Neuronal stem cell (in vitro differentiated cells): ENCODE results near the gene DNASE2B.

ENCODE experiments used
- DNase-seq: peaks from one replicate; pipeline ENCODE4 v3.0.0-alpha.2; 2013; ENCODE audit warnings: low spot score
- H2AFZ ChIP-seq: one replicate; pipeline ENCODE4 v1.6.1; 2013; ENCODE audit warnings: mild to moderate bottlenecking, low read length, inconsistent platforms
- H2AK5ac ChIP-seq: 2 replicates; pipeline ENCODE4 v1.6.1; 2013; ENCODE audit warnings: low read depth, mild to moderate bottlenecking, inconsistent platforms, low read length, moderate library complexity, mixed read lengths
- H2BK120ac ChIP-seq: 2 replicates; pipeline ENCODE4 v1.6.1; 2013; ENCODE audit warnings: low read depth, mild to moderate bottlenecking, inconsistent platforms, low read length, moderate library complexity, mixed read lengths
- H2BK12ac ChIP-seq: one replicate; pipeline ENCODE4 v1.6.1; 2013; ENCODE audit warnings: low read length, inconsistent platforms
- H2BK15ac ChIP-seq: 2 replicates; pipeline ENCODE4 v1.6.1; 2013; ENCODE audit warnings: mild to moderate bottlenecking, low read length, inconsistent platforms, mixed read lengths
- H2BK5ac ChIP-seq: one replicate; pipeline ENCODE4 v1.6.1; 2013; ENCODE audit warnings: inconsistent platforms, mild to moderate bottlenecking, low read length, moderate library complexity
- H3K14ac ChIP-seq: one replicate; pipeline ENCODE4 v1.6.1; 2013; ENCODE audit warnings: low read length, inconsistent platforms
- H3K18ac ChIP-seq: 2 replicates; pipeline ENCODE4 v1.6.1; 2013; ENCODE audit warnings: low read length, inconsistent platforms
- H3K23ac ChIP-seq: 2 replicates; pipeline ENCODE4 v1.6.1; 2013; ENCODE audit warnings: low read depth, mild to moderate bottlenecking, mixed read lengths, low read length, inconsistent platforms; ENCODE audit not compliant: poor library complexity
- H3K27ac ChIP-seq: replicated peaks from 3 replicates; pipeline ENCODE4 v1.5.1; 2013; ENCODE audit warnings: low read length, inconsistent platforms
- H3K27me3 ChIP-seq, 3 experiments: 2 replicates each; pipeline ENCODE4 v1.6.1; 2013; ENCODE audit warnings: low read length in 3 of 3, mild to moderate bottlenecking in 2 of 3, inconsistent platforms in 1 of 3, low read depth in 1 of 3, mixed read lengths in 1 of 3, moderate library complexity in 1 of 3; ENCODE audit not compliant: control insufficient read depth in 3 of 3, insufficient read depth in 3 of 3
- H3K36me3 ChIP-seq, 2 donors: replicated peaks in 1 of 2; 2 replicates each; pipeline ENCODE4 v1.6.1; 2013; ENCODE audit warnings: low read length in 2 of 2; ENCODE audit not compliant: control insufficient read depth in 2 of 2, insufficient read depth in 2 of 2
- H3K4ac ChIP-seq: 2 replicates; pipeline ENCODE4 v1.6.1; 2013; ENCODE audit warnings: inconsistent platforms, mild to moderate bottlenecking, low read length, moderate library complexity
- H3K4me1 ChIP-seq, 2 donors: 1 replicate in 1 of 2; 2 replicates in 1 of 2; pipeline ENCODE4 v1.6.1; 2013; ENCODE audit warnings: low read length in 2 of 2, low read depth in 1 of 2; ENCODE audit not compliant: control insufficient read depth in 2 of 2, insufficient read depth in 1 of 2
- H3K4me2 ChIP-seq: one replicate; pipeline ENCODE4 v1.6.1; 2013; ENCODE audit warnings: mild to moderate bottlenecking, low read length, inconsistent platforms; ENCODE audit not compliant: insufficient read depth, poor library complexity, severe bottlenecking
- H3K4me3 ChIP-seq, 2 donors: 2 replicates each; pipeline ENCODE4 v1.5.1; 2013; ENCODE audit warnings: low read length in 2 of 2, mild to moderate bottlenecking in 2 of 2, inconsistent platforms in 1 of 2, moderate library complexity in 1 of 2
- H3K79me1 ChIP-seq: one replicate; pipeline ENCODE4 v1.6.1; 2013; ENCODE audit warnings: low read depth, mild to moderate bottlenecking, inconsistent platforms, low read length, moderate library complexity
- H3K9ac ChIP-seq: one replicate; pipeline ENCODE4 v1.6.1; 2013; ENCODE audit warnings: mild to moderate bottlenecking, low read depth, low read length, inconsistent platforms; ENCODE audit not compliant: poor library complexity
- H3K9me3 ChIP-seq, 2 donors: replicated peaks in 1 of 2; 2 replicates each; pipeline versions ENCODE3 to v1.6.1; 2013; ENCODE audit warnings: low read length in 2 of 2, mild to moderate bottlenecking in 2 of 2, inconsistent platforms in 1 of 2, low read depth in 1 of 2, mixed read lengths in 1 of 2, moderate library complexity in 1 of 2; ENCODE audit not compliant: control insufficient read depth in 2 of 2, insufficient read depth in 1 of 2
- H4K8ac ChIP-seq: one replicate; pipeline ENCODE4 v1.6.1; 2013; ENCODE audit warnings: low read depth, mild to moderate bottlenecking, inconsistent platforms, low read length, moderate library complexity
- H4K91ac ChIP-seq: one replicate; pipeline ENCODE4 v1.6.1; 2013; ENCODE audit warnings: low read length, low read depth, mild to moderate bottlenecking, inconsistent platforms; ENCODE audit not compliant: poor library complexity
- WGBS, 2 donors: extraction: QIAGEN DNeasy Blood & Tissue Kit; methylation state at CpG; one replicate each; pipeline ENCODE4 v1.1.7; 2013; ENCODE audit warnings: missing lambda C conversion rate in 2 of 2, mixed read lengths in 1 of 2; ENCODE audit not compliant: insufficient read length in 2 of 2, insufficient replicate concordance in 1 of 2; ENCODE audit errors: extremely low coverage in 2 of 2; 5-methylcytosine and 5-hydroxymethylcytosine counted together

The DNASE2B gene

GRCh38 chr1:84358695-84359094 is 39.6 kb upstream of the DNASE2B start:
- Histone ChIP-seq H2BK5ac (no peak overlapping the region), H3K79me1 (no peaks in the 10 kb centered on the region), H3K4me1 (peaks cover 0 to 5% of the 10 kb centered on the region in 2 donors), H3K4me2 (no peak overlapping the region), H3K27ac (no peak overlapping the region), H3K4me3 (no peak overlapping the region), H4K91ac (no peak overlapping the region), H3K9ac (no peak overlapping the region), H3K4ac (no peak overlapping the region), H3K27me3 (no peaks in the 10 kb centered on the region), H4K8ac (no peak overlapping the region), H2BK12ac (no peak overlapping the region), H2AK5ac (no peak overlapping the region), H2AFZ (no peak overlapping the region), H3K36me3 (no peaks in the 10 kb centered on the region), H3K9me3 (no peaks in the 10 kb centered on the region), H2BK120ac (no peak overlapping the region), H2BK15ac (no peak overlapping the region), H3K18ac (no peak overlapping the region), H3K23ac (no peak overlapping the region), H3K14ac (no peak overlapping the region)
- no peak for DNase-seq
- no CpG with 5 or more reads among the region's 4 CpGs for WGBS, 2 donors

DNA sequence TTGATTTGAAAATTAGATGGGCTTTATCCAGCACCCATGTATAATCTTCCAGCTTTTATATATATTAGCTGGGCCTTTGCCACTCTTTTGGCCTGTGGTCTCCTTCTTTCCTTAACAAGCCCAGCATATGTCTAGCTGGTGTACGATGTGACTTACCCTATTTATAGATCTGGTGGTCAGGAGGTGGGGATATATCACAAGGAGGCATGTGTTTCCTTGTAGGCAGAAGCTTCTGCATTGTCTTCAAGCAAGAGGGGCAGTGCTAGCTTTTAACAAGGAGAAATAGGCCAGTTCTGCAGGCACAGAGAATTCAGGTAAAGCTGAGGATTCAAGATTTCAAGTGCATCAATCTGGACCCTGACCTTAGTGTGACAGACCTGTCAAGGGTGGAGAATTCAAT is 38.0 kb upstream of the DNASE2B start:
- no peak overlapping the region for H2BK15ac ChIP-seq
- no peak overlapping the region for H3K23ac ChIP-seq
- H3K4me1 ChIP-seq, result no peaks in the 10 kb centered on the region
- no peaks in the 10 kb centered on the region for H3K9me3 ChIP-seq
- no peak overlapping the region for H3K18ac ChIP-seq
- H3K36me3 ChIP-seq, result no peaks in the 10 kb centered on the region
- no peak overlapping the region for H2BK12ac ChIP-seq
- H3K79me1 ChIP-seq, result no peaks in the 10 kb centered on the region
- H3K9ac ChIP-seq, result no peak overlapping the region
- no peak overlapping the region for H3K4me3 ChIP-seq
- no peak overlapping the region for H3K14ac ChIP-seq
- H2AK5ac ChIP-seq, result no peak overlapping the region
- no peak overlapping the region for H3K4me2 ChIP-seq
- no peak for DNase-seq
- no peak overlapping the region for H2BK5ac ChIP-seq
- no peak overlapping the region for H4K91ac ChIP-seq
- H2BK120ac ChIP-seq, result no peak overlapping the region
- no peak overlapping the region for H3K4ac ChIP-seq
- no peaks in the 10 kb centered on the region for H3K27me3 ChIP-seq
- no peak overlapping the region for H2AFZ ChIP-seq
- H4K8ac ChIP-seq, result no peak overlapping the region
- WGBS, 2 donors, result no CpG with 5 or more reads among the region's 1 CpG
- H3K27ac ChIP-seq, result no peak overlapping the region

GRCh38 chr1:84361796-84362195 is 36.5 kb upstream of the DNASE2B start:
- H4K8ac ChIP-seq, result no peak overlapping the region
- H3K79me1 ChIP-seq, result no peaks in the 10 kb centered on the region
- peaks cover 0 to 3% of the 10 kb centered on the region in 2 donors for H3K4me1 ChIP-seq
- H2BK120ac ChIP-seq, result no peak overlapping the region
- no peak for DNase-seq
- no peak overlapping the region for H2AK5ac ChIP-seq
- no peak overlapping the region for H2BK15ac ChIP-seq
- H3K4me3 ChIP-seq, result no peak overlapping the region
- H3K9me3 ChIP-seq, result peaks cover 0 to 2% of the 10 kb centered on the region in 2 donors
- H3K27ac ChIP-seq, result no peak overlapping the region
- no CpG with 5 or more reads among the region's 3 CpGs for WGBS, 2 donors
- no peak overlapping the region for H3K23ac ChIP-seq
- H4K91ac ChIP-seq, result no peak overlapping the region
- H2BK12ac ChIP-seq, result no peak overlapping the region
- no peaks in the 10 kb centered on the region for H3K27me3 ChIP-seq
- H2BK5ac ChIP-seq, result no peak overlapping the region
- H3K9ac ChIP-seq, result no peak overlapping the region
- H2AFZ ChIP-seq, result no peak overlapping the region
- no peak overlapping the region for H3K18ac ChIP-seq
- no peak overlapping the region for H3K4ac ChIP-seq
- H3K14ac ChIP-seq, result no peak overlapping the region
- H3K36me3 ChIP-seq, result no peaks in the 10 kb centered on the region
- no peak overlapping the region for H3K4me2 ChIP-seq

DNA sequence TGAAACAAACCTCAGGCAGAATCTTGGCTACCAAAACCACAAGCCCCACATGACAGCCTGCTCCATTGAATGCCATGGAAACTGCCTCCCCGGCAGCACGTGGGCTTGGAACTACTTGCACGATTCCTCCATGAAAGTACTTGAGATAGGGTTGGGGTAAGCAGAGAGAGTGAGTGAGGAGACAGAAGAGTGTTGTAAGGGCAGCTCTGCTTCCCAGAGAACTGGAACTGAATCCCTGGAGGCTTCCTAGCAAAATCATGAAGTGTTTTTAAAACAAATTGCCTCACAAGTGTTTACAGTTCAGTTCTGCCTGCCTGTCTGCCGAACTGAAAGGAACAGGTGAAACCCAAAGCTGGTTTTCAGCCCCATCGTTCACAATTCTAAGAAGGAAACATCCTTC is 35.3 kb upstream of the DNASE2B start:
- Histone ChIP-seq H3K18ac (no peak overlapping the region), H3K4me1 (peaks cover 0 to 3% of the 10 kb centered on the region in 2 donors), H3K4ac (no peak overlapping the region), H2AK5ac (no peak overlapping the region), H2BK120ac (no peak overlapping the region), H3K23ac (no peak overlapping the region), H3K27ac (no peak overlapping the region), H3K27me3 (no peaks in the 10 kb centered on the region), H2BK12ac (no peak overlapping the region), H3K36me3 (no peaks in the 10 kb centered on the region), H2BK5ac (no peak overlapping the region), H3K4me3 (no peak overlapping the region), H3K14ac (no peak overlapping the region), H3K9ac (no peak overlapping the region), H4K91ac (no peak overlapping the region), H3K79me1 (no peaks in the 10 kb centered on the region), H2BK15ac (no peak overlapping the region), H3K9me3 (peaks cover 0 to 2% of the 10 kb centered on the region in 2 donors), H2AFZ (peak overlapping the region; percentile 76), H3K4me2 (no peak overlapping the region), H4K8ac (no peak overlapping the region)
- no peak for DNase-seq
- WGBS, 2 donors, result no CpG with 5 or more reads among the region's 5 CpGs
